ENCODE measurements around the gene KPNB1.

GRCh38 chr17:47696717-47697642 is 47.3 kb downstream of the KPNB1 start:
- TF ChIP-seq, protein P1, sequence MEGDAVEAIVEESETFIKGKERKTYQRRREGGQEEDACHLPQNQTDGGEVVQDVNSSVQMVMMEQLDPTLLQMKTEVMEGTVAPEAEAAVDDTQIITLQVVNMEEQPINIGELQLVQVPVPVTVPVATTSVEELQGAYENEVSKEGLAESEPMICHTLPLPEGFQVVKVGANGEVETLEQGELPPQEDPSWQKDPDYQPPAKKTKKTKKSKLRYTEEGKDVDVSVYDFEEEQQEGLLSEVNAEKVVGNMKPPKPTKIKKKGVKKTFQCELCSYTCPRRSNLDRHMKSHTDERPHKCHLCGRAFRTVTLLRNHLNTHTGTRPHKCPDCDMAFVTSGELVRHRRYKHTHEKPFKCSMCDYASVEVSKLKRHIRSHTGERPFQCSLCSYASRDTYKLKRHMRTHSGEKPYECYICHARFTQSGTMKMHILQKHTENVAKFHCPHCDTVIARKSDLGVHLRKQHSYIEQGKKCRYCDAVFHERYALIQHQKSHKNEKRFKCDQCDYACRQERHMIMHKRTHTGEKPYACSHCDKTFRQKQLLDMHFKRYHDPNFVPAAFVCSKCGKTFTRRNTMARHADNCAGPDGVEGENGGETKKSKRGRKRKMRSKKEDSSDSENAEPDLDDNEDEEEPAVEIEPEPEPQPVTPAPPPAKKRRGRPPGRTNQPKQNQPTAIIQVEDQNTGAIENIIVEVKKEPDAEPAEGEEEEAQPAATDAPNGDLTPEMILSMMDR (optimal IDR thresholded peaks at IDR 0.05 in 1 of 3, IDR thresholded peaks at IDR 0.05 in 1 of 3, conservative IDR thresholded peaks at IDR 0.05 in 1 of 3; ENCODE audit: extremely low read depth in 1 of 3, insufficient read depth in 2 of 3, low read length in 3 of 3) = no peak
- no peak for TF ChIP-seq EZH2 (IDR thresholded peaks at IDR 0.05; ENCODE audit: low read length)

Measured in keratinocyte (primary cell).